ES-I3 (cell line): Measurements from ENCODE around the gene DRC1.

Experiments used
- H3K36me3 ChIP-seq: 2 replicates; pipeline ENCODE4 v1.6.1; 2013; ENCODE audit warnings: mild to moderate bottlenecking, low read length, control low read depth, moderate library complexity; ENCODE audit not compliant: insufficient read depth
- H3K4me1 ChIP-seq: 2 replicates; pipeline ENCODE4 v1.6.1; 2013; ENCODE audit warnings: mild to moderate bottlenecking, control low read depth, low read length; ENCODE audit not compliant: insufficient read depth
- H3K9ac ChIP-seq: 2 replicates; pipeline ENCODE4 v1.6.1; 2013; ENCODE audit warnings: low read depth, mild to moderate bottlenecking, low read length, moderate library complexity
- H3K9me3 ChIP-seq: 2 replicates; pipeline ENCODE4 v1.6.1; 2013; ENCODE audit warnings: mild to moderate bottlenecking, low read length, moderate library complexity; ENCODE audit not compliant: control insufficient read depth, insufficient read depth

DRC1 gene

DNA sequence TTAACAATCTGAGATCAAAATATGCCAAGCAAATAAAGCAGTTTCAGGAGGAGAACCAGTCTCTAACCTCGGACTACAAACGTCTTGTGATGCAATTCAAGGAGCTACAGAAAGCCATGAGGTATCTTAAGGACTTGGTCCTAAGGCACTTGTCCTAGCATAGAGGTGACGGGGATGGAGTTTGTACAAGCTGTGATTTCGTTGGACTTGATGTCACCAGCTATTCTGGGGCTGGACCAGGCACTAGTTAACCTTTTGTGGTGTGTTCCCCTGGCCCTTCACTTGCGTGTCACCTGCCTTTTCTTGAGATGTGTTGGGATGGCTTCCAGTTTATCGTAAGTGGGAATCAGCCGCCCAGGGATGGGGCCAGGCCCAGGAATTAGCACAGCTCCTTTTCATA, 42.5 kb downstream of the DRC1 start:
- H3K9ac ChIP-seq = no peak overlapping the region
- no peaks in the 10 kb centered on the region for H3K36me3 ChIP-seq
- no peaks in the 10 kb centered on the region for H3K9me3 ChIP-seq
- H3K4me1 ChIP-seq = no peaks in the 10 kb centered on the region

DNA sequence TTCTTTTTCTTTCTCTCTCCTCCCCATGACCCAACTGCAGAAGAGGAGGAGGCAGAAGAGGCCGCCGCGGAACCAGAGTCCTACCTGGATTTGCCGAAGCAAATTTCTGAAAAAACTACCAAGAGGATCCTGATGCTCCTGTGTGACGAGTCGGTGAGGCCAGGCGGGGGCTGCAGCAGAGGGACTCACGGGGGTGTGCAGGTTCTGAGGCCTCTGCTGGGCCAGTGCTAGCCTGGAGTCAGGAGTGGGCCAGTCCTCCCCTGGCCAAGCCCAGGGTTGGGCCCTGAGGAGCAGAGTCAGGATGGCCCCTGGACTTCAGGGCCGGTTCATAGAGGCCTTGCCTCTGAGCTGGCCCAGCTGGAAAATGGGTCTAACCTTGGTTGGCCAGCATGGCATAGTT, 46.9 kb downstream of the DRC1 start:
- H3K9ac ChIP-seq = no peak overlapping the region
- H3K4me1 ChIP-seq = no peaks in the 10 kb centered on the region

GRCh38 chr2:26449278-26450030, 47.7 kb downstream of the DRC1 start:
- Histone ChIP-seq H3K9ac (no peak overlapping the region), H3K4me1 (no peaks in the 10 kb centered on the region), H3K9me3 (no peaks in the 10 kb centered on the region), H3K36me3 (no peaks in the 10 kb centered on the region)

More for the DNA sequence above, 46.9 kb downstream of the DRC1 start:
- Histone ChIP-seq H3K36me3 (no peaks in the 10 kb centered on the region), H3K9me3 (no peaks in the 10 kb centered on the region)

DNA sequence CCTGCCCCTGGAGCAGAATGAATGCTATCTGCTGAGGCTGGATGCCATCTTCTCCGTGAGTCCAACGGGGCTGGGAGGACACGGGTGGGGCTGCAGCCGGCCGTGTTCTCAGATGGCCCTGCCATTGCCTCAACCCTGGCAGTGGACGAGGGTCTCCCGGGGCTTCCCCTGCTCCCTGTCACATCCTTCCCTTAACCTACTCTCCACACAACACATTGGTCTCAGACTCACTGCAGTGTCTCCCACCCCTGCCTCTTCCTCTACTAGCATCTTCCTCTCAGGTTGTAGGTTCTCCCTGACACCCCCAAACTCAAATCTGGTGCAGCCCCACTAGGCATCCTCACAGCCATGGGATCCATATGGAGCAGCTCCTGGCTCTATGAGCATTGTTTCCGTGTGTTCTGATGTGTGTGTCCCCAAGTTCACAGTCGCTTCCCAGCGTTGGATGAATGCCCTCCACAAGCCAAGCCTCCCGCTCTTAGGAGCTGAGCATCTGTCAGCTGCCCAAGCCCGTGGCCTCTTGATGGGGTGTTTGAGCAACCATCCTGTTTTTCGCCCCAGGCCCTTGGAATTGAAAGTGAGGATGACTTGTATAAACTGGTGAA, 48.4 kb downstream of the DRC1 start:
- no peaks in the 10 kb centered on the region for H3K36me3 ChIP-seq
- H3K9me3 ChIP-seq = no peaks in the 10 kb centered on the region
- no peaks in the 10 kb centered on the region for H3K4me1 ChIP-seq
- no peak overlapping the region for H3K9ac ChIP-seq

GRCh38 chr2:26451700-26452099, 50.0 kb downstream of the DRC1 start:
- H3K4me1 ChIP-seq = no peaks in the 10 kb centered on the region
- no peak overlapping the region for H3K9ac ChIP-seq
- H3K9me3 ChIP-seq = no peaks in the 10 kb centered on the region
- H3K36me3 ChIP-seq = no peaks in the 10 kb centered on the region

DNA sequence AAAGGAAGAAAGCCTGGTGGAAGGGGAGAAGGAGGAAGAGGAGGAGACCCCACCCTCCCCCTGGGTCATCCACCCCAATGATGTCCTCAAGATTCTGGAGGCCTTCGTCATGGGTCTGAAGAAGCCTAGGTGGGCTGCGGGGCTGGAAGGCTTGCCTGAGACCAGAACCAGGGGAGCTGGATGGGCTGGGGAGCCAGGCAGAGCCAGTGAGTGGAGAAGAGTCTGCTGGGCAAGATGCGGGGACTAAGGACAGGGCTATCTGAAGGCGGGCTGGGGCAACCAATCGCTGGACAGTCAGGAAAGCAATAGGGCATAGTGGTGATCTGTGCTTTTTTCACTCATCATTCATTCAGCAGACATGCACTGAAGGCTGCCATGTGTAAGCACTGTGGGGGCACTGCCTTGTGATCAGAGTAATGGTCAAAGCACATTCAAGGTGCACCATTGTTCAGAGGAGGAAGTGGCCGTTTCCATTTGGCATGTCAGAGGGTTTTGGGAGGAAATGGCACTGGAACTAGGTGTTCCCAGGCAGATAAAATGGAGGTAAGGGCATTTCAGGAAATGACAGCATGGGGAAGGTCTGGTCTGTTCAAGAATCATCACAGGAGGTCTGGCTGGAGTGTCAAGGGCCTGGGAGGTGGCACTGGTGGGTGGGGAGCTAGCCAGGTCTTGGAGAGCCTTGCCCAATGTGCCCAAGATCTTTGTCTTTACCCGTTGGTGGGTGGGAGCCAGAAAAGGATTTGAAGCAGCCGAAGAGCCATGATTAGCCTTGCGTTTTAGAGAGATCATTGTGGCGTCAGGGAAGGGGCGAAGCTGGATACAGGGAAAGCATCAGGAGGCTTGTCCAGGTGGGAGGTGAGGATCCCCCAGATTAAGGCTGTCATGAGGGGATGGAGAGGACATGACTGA, 52.0 kb downstream of the DRC1 start:
- H3K4me1 ChIP-seq = no peaks in the 10 kb centered on the region; the same call in 1 of the 2 replicates
- no peaks in the 10 kb centered on the region for H3K9me3 ChIP-seq
- H3K9ac ChIP-seq = no peak overlapping the region
- H3K36me3 ChIP-seq = no peaks in the 10 kb centered on the region

DNA sequence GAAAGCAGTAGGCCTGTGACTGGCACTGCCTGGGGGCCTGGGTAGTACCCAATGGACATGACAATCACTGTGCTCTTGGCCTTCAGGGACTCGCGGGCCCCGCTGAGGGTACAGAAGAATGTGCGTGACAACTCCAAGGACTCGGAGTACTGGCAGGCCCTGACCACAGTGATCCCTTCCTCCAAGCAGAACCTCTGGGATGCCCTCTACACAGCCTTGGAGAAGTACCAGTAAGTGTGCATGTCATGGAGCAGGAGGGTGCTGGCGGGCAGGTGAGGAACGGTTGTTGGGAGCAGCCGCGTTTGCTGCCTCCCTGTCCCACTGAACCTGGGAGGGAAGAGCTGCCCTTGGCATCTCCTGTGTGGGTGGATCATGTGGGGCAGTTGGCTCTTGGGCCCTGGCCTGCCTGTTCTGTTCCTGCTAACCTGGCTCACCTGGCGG, 52.9 kb downstream of the DRC1 start:
- no peak overlapping the region for H3K9ac ChIP-seq
- no peaks in the 10 kb centered on the region; the same call in 1 of the 2 replicates for H3K4me1 ChIP-seq
- H3K9me3 ChIP-seq = no peaks in the 10 kb centered on the region
- H3K36me3 ChIP-seq = no peaks in the 10 kb centered on the region

DNA sequence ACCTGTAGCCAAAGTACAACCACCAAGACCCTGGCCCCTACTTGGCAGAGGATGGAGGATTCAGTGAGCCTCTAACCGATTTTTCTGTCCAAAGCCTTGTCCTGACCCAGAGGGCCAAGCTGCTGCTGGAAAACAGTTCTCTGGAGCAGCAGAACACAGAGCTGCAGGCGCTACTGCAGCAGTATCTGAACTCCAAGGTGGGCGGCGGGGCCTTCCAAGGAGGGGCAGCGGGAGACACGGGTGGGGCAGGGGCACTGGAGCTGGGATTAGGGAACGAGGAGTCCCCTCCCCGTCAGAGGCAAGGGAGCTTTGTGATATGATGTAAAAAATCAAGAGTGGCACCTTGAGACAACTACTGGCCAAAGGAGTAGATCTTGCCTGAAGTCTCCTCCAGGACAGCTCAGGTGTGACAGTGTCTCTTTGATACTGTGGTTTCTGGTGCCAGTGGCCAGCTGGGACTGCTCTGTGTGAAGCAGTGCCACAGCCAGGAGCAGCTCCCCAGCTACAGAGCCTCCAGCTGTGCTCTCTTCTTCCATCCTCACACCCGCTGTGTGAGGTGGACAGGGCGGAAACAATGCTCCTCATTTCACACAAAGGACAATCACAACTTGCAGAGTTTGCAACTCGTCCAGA, 53.4 kb downstream of the DRC1 start:
- H3K36me3 ChIP-seq = no peaks in the 10 kb centered on the region
- no peaks in the 10 kb centered on the region; the same call in 1 of the 2 replicates for H3K4me1 ChIP-seq
- no peaks in the 10 kb centered on the region for H3K9me3 ChIP-seq
- H3K9ac ChIP-seq = no peak overlapping the region

DNA sequence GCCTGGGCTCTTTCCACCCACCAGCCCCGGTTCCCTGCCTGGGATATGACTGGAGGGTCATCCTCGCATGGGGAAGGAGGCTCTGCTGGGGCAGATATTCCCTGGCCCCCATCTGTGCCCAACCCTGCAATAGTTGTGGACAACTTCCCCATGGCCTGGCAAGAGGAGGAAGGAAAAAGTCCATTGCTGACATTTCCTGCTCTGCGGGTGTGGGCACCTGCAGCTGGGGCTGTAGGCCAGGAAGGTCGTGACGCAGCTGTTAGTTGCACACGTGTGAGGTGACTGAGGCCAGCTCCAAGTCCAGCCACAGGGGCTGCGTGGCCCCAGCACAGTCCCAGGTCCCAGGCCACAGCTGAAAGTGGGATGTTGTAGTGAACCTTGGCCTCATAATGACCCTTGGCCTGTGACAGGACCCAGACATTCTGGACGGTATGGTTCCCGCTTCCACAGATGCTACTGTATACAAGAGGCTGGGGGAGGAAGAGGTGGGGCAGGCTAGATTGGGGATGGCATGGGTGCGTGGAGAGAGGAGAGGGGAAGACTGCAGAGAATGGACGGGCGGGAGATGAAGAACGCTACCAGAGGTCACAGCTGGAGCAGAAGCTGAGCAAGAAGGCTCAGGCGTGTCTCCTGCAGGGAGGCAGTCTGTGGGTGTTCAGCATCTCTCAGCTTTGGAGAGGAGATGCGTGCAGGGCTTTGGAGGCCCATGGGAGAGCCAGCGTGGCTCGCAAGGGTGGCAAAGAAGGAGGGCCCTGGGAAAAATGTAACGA, 54.1 kb downstream of the DRC1 start:
- Histone ChIP-seq H3K36me3 (no peaks in the 10 kb centered on the region), H3K9me3 (no peaks in the 10 kb centered on the region), H3K9ac (no peak overlapping the region), H3K4me1 (no peaks in the 10 kb centered on the region; the same call in 1 of the 2 replicates)

- Histone ChIP-seq H3K9ac (no peak overlapping the region), H3K36me3 (no peaks in the 10 kb centered on the region), H3K4me1 (no peaks in the 10 kb centered on the region; the same call in 1 of the 2 replicates), H3K9me3 (no peaks in the 10 kb centered on the region)
These were observed 54.9 kb downstream of the DRC1 start for GRCh38 chr2:26456440-26457250.

DNA sequence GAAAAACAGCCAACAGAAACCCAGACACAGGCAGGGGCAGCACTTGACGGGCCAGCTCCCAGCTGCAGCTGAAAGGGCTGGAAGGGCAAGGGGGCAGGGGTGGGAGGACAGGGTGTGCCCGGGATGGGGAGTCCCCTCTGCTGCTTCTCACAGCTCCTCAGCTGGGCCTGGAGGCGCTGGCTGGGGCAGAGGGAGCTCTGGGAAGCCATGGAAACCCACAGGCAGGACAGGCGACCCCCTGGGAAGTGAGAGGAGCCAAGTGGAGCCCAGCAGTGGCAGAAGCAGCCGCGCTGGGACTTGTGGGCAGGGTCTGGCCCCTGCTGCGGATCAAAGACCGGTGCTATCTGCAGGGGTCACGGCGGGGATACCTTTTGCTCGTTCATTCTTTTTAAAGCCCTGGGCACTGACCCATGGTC, 55.5 kb downstream of the DRC1 start:
- Histone ChIP-seq H3K4me1 (no peaks in the 10 kb centered on the region; the same call in 1 of the 2 replicates), H3K9me3 (no peaks in the 10 kb centered on the region), H3K9ac (no peak overlapping the region), H3K36me3 (no peaks in the 10 kb centered on the region)

DNA sequence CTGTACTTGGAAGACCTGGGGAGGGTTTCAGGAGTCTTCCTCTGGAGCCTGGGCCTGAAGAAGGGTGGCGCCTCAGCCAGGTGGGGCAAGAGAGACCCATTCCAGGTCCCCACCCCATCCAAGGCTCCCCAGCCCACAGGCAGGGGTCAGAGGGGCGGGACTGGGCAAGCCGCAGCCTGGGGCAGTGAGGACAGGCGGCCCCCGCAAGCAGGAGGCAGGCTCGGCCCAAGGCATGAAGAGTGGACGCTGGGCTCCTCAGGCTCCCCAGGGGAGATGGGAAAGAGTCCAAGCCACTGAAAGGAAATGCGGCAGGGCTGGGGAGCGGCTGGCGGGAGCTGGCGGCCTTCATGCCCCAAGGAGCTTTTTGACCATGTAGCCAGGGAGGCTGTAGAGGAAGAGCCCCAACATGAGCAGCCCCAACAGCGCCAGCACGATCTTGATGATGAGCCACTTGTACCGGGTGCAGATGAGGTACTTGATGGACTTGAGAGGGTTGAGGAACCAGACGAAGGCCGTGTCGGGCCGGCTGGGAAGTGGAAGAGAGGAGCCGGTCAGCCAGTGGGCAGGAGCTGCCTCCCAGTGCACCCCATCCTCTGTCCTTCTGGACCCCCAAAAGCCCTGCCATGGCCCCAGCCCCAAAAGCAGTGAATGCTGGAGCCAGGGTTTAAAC, 56.1 kb downstream of the DRC1 start:
- no peaks in the 10 kb centered on the region for H3K36me3 ChIP-seq
- H3K4me1 ChIP-seq = peaks cover 3% of the 10 kb centered on the region; the same call in 1 of the 2 replicates
- H3K9me3 ChIP-seq = no peaks in the 10 kb centered on the region
- H3K9ac ChIP-seq = no peak overlapping the region
